OCI-LY1 (cell line): ENCODE measurements around the gene CLTB.

Experiments
- CTCF ChIP-seq: fragments of 200-600 bp; sonication (generic), shearing (Covaris generic); IDR thresholded peaks from 2 replicates; pipeline ENCODE4 v1.5.1; 2017; ENCODE audit warnings: mild to moderate bottlenecking, antibody characterized with exemption, low read length, moderate library complexity, mixed read lengths
- EZH2 ChIP-seq: fragments of 200-600 bp; sonication (generic), shearing (Covaris generic); IDR thresholded peaks from 2 replicates; pipeline ENCODE4 v1.8.0; 2017; ENCODE audit warnings: borderline replicate concordance, mixed run types, mild to moderate bottlenecking, antibody characterized with exemption, low read length, moderate library complexity, mixed read lengths

- TF ChIP-seq CTCF = no peak
- no peak for TF ChIP-seq EZH2
Measured at GRCh38 chr5:176463113-176463764, 46.9 kb upstream of the CLTB start.
